Activated CD8-positive, alpha-beta memory T cell treated with anti-CD3 and anti-CD28 coated beads, Interleukin-2, amount 50 U/mL, for 4 hours (primary cell): ENCODE data around the gene IGF1R.

Experiments used
- DNase-seq: peaks from one replicate; pipeline ENCODE4 v3.0.0-alpha.2; 2020

Gene IGF1R

DNA sequence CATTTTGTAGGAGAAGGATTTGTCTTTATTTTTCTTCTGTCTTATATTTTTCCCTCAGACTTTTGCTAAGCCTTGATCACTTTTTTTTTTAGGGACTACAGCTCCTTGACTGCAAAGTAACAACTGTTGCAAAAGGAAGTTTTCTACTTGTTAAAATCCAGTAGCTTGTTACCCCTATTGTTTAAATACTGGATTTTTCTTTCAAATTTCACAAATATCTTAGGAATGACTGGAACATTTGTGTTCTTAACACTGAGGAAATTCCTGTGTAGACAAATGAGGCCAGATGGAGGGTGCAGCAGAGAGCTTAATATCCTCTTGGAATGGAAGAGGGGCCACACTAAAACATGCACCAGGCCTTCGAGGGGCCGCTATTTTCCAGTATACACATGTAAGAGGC is 362.4 kb downstream of the IGF1R start:
- no peak for DNase-seq
